Neutrophil (primary cell): Measurements from ENCODE around the gene ARHGDIG.

ENCODE experiments used
- H3K27ac ChIP-seq: fragments of 200-600 bp; sonication (generic); 2 replicates; pipeline ENCODE4 v1.5.1; 2016; ENCODE audit warnings: mild to moderate bottlenecking, moderate library complexity
- H3K27me3 ChIP-seq: fragments of 200-600 bp; sonication (generic); 2 replicates; pipeline ENCODE4 v1.6.0; 2016; ENCODE audit warnings: mild to moderate bottlenecking
- H3K36me3 ChIP-seq: fragments of 200-600 bp; sonication (generic); 2 replicates; pipeline ENCODE4 v1.5.1; 2017
- H3K4me1 ChIP-seq, 2 experiments: fragments of 200-600 bp in 1 of 2; sonication (generic) in 1 of 2; 1 replicate in 1 of 2; 2 replicates in 1 of 2; pipeline versions ENCODE4 v1.5.1 to v1.6.1; 2013 to 2016; ENCODE audit warnings: low read depth in 1 of 2, low read length in 1 of 2, mild to moderate bottlenecking in 1 of 2, moderate library complexity in 1 of 2; ENCODE audit not compliant: control insufficient read depth in 1 of 2, insufficient read depth in 1 of 2
- H3K4me3 ChIP-seq, 2 experiments: fragments of 200-600 bp in 1 of 2; sonication (generic) in 1 of 2; 1 replicate in 1 of 2; 2 replicates in 1 of 2; pipeline ENCODE4 v1.5.1; 2013 to 2016; ENCODE audit warnings: low read depth in 1 of 2, low read length in 1 of 2, mild to moderate bottlenecking in 1 of 2, moderate library complexity in 1 of 2
- H3K9me3 ChIP-seq: fragments of 200-600 bp; sonication (generic); 2 replicates; pipeline ENCODE4 v1.5.1; 2016
- CTCF ChIP-seq: fragments of 200-600 bp; sonication (generic); IDR thresholded peaks from 2 replicates; pipeline ENCODE4 v1.5.1; 2016; ENCODE audit warnings: antibody characterized with exemption

ARHGDIG gene

GRCh38 chr16:279531-279930 is 860 bp upstream of the ARHGDIG start:
- no peaks in the 10 kb centered on the region for H3K36me3 ChIP-seq
- H3K9me3 ChIP-seq = no peaks in the 10 kb centered on the region
- H3K4me3 ChIP-seq = no peak overlapping the region
- H3K4me1 ChIP-seq = peaks cover 0 to 7% of the 10 kb centered on the region in 2 experiments
- TF ChIP-seq CTCF = no peak
- no peak overlapping the region for H3K27ac ChIP-seq
- H3K27me3 ChIP-seq = peaks cover 88% of the 10 kb centered on the region

- no peak overlapping the region for H3K27ac ChIP-seq
- no peaks in the 10 kb centered on the region for H3K9me3 ChIP-seq
- no peak overlapping the region for H3K4me3 ChIP-seq
- H3K4me1 ChIP-seq = peaks cover 0 to 7% of the 10 kb centered on the region in 2 experiments
- H3K27me3 ChIP-seq = peaks cover 83% of the 10 kb centered on the region
- H3K36me3 ChIP-seq = no peaks in the 10 kb centered on the region
- TF ChIP-seq CTCF = no peak
Observed at GRCh38 chr16:280005-280460, 358 bp upstream of the ARHGDIG start.

GRCh38 chr16:280991-281659 is 734 bp downstream of the ARHGDIG start:
- no peak for TF ChIP-seq CTCF
- Histone ChIP-seq H3K27ac (no peak overlapping the region), H3K9me3 (no peaks in the 10 kb centered on the region), H3K27me3 (peaks cover 72% of the 10 kb centered on the region), H3K4me1 (peaks cover 0 to 4% of the 10 kb centered on the region in 2 experiments), H3K4me3 (no peak overlapping the region), H3K36me3 (no peaks in the 10 kb centered on the region)

GRCh38 chr16:281660-282255 is 1.4 kb downstream of the ARHGDIG start:
- no peak overlapping the region for H3K4me3 ChIP-seq
- H3K27ac ChIP-seq = no peak overlapping the region
- peaks cover 0 to 4% of the 10 kb centered on the region in 2 experiments for H3K4me1 ChIP-seq
- peaks cover 66% of the 10 kb centered on the region for H3K27me3 ChIP-seq
- no peaks in the 10 kb centered on the region for H3K9me3 ChIP-seq
- peaks cover 6% of the 10 kb centered on the region for H3K36me3 ChIP-seq
- TF ChIP-seq CTCF = no peak

- no peak for TF ChIP-seq CTCF
- H3K36me3 ChIP-seq = peaks cover 13% of the 10 kb centered on the region
- H3K27ac ChIP-seq = no peak overlapping the region
- H3K4me3 ChIP-seq = no peak overlapping the region
- H3K27me3 ChIP-seq = peaks cover 59% of the 10 kb centered on the region
- no peaks in the 10 kb centered on the region for H3K9me3 ChIP-seq
- H3K4me1 ChIP-seq = peaks cover 0 to 4% of the 10 kb centered on the region in 2 experiments
Observed at GRCh38 chr16:282491-282890, 2.1 kb downstream of the ARHGDIG start.
